Measurements from ENCODE around the gene SH3BP5. TPM values are rescaled to one million over a fixed set of nuclear protein-coding genes. Genes with fewer than 3 reads are reported as not detected.

The SH3BP5 gene
- total and polyA plus RNA-seq, 8 donors = 2.8 to 9.8 (median 6.2) TPM

- Histone ChIP-seq H3K27ac (no peak overlapping the region), H3K36me3 (no peaks in the 10 kb centered on the region), H3K27me3 (no peaks in the 10 kb centered on the region), H3K4me1 (peaks cover 8 to 9% (median 8%) of the 10 kb centered on the region in 3 donors), H3K4me3 (no peak overlapping the region), H3K9me3 (no peaks in the 10 kb centered on the region)
- no peak for TF ChIP-seq CTCF (IDR thresholded peaks at IDR 0.05)
- peak in 1 of 4 donors; percentile 17 for ATAC-seq
- intact Hi-C loops (cut with DNase I) = no loop called here
- no peak for DNase-seq
- 86 to 95% methylated on average over 4 of the region's 4 CpGs for WGBS, 2 donors
- no peak for FAIRE-seq
Measured at GRCh38 chr3:15315003-15315402, 17.4 kb downstream of the SH3BP5 start.

GRCh38 chr3:15314276-15314675 lies 18.1 kb downstream of the SH3BP5 start:
- FAIRE-seq = no peak

GRCh38 chr3:15313461-15313860 lies 18.9 kb downstream of the SH3BP5 start:
- intact Hi-C loops (cut with DNase I) = no loop called here
- H3K36me3 ChIP-seq = no peaks in the 10 kb centered on the region
- FAIRE-seq (no peak), DNase-seq (no peak), ATAC-seq (no peak)
- H3K27ac ChIP-seq = no peak overlapping the region
- H3K4me3 ChIP-seq = no peak overlapping the region
- 97 to 98% methylated on average over 4 of the region's 4 CpGs for WGBS, 2 donors
- H3K9me3 ChIP-seq = no peaks in the 10 kb centered on the region
- no peak for TF ChIP-seq CTCF (IDR thresholded peaks at IDR 0.05)
- H3K27me3 ChIP-seq = no peaks in the 10 kb centered on the region
- H3K4me1 ChIP-seq = peaks cover 8 to 10% (median 8%) of the 10 kb centered on the region in 3 donors

More at GRCh38 chr3:15314276-15314675, 18.1 kb downstream of the SH3BP5 start:
- no peak overlapping the region for H3K4me3 ChIP-seq
- ATAC-seq = no peak
- no peaks in the 10 kb centered on the region for H3K36me3 ChIP-seq
- H3K4me1 ChIP-seq = peaks cover 8 to 10% (median 8%) of the 10 kb centered on the region in 3 donors
- TF ChIP-seq CTCF (IDR thresholded peaks at IDR 0.05) = no peak
- 97 to 100% methylated on average over 1 of the region's 1 CpG for WGBS, 2 donors
- DNase-seq = no peak
- H3K9me3 ChIP-seq = no peaks in the 10 kb centered on the region
- H3K27ac ChIP-seq = no peak overlapping the region
- H3K27me3 ChIP-seq = no peaks in the 10 kb centered on the region
- intact Hi-C loops (cut with DNase I) = no loop called here

GRCh38 chr3:15312550-15312949 lies 19.8 kb downstream of the SH3BP5 start:
- 47% methylated on average over 2 of the region's 2 CpGs for WGBS, 2 donors
- H3K4me3 ChIP-seq = no peak overlapping the region
- no peaks in the 10 kb centered on the region for H3K9me3 ChIP-seq
- no peak for FAIRE-seq
- no peak for DNase-seq
- H3K4me1 ChIP-seq = peaks cover 8 to 10% (median 8%) of the 10 kb centered on the region in 3 donors
- no peak for ATAC-seq
- intact Hi-C loops (cut with DNase I) = no loop called here
- H3K36me3 ChIP-seq = no peaks in the 10 kb centered on the region
- H3K27me3 ChIP-seq = no peaks in the 10 kb centered on the region
- no peak for TF ChIP-seq CTCF (IDR thresholded peaks at IDR 0.05)
- no peak overlapping the region for H3K27ac ChIP-seq

- no peak for FAIRE-seq
- TF ChIP-seq CTCF (IDR thresholded peaks at IDR 0.05) = no peak
- Histone ChIP-seq H3K36me3 (no peaks in the 10 kb centered on the region), H3K27ac (peak overlapping the region in 2 of 4 donors; percentile 15 to 48), H3K9me3 (no peaks in the 10 kb centered on the region), H3K4me3 (no peak overlapping the region), H3K4me1 (peaks cover 8 to 10% (median 8%) of the 10 kb centered on the region in 3 donors), H3K27me3 (no peaks in the 10 kb centered on the region)
- peak; percentile 67 to 94 (median 82) for ATAC-seq
- WGBS, 2 donors = 33 to 39% methylated on average over 6 of the region's 6 CpGs
- intact Hi-C loops (cut with DNase I) = no loop called here
- DNase-seq = peak in 2 of 6 donors; percentile 39 to 51
Measured at GRCh38 chr3:15310491-15311370, 21.7 kb downstream of the SH3BP5 start.

All from pancreas (tissue), 10 donors.